ENCODE results near the gene HS3ST5. TPM values are rescaled to one million over a fixed set of nuclear protein-coding genes. Genes with fewer than 3 reads are reported as not detected.
A peak's percentile ranks its signal among the peaks of the same experiment; 100 is the strongest.

The HS3ST5 gene
- total RNA-seq, 1 donor, result not detected

DNA sequence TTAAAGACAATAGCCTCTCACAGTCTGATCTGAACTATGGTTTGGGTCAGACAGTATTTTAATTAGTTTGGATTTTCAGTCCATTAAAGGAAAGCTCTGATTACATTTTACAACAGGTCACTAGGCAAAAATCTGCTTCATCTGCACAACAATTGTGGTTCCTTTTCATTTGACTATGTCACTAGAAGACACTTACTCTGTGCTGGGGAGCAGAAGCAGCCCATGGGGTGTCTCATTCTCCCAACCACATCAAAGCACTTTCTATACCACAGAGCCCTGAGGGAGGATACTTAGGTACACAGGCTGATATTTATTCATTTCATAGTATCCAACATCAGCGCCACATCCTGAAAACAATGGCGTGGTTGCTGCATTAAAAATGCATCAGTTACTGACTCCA lies 335.3 kb downstream of the HS3ST5 start:
- H2AFZ ChIP-seq (ENCODE audit: low read length), result peak overlapping the region; percentile 62
- no peaks in the 10 kb centered on the region for H3K79me2 ChIP-seq (ENCODE audit: insufficient read depth, low read length)
- H3K36me3 ChIP-seq (ENCODE audit: insufficient read depth, low read length), result no peaks in the 10 kb centered on the region
- H3K27me3 ChIP-seq (ENCODE audit: insufficient read depth, low read length), result no peaks in the 10 kb centered on the region
- DNase-seq (ENCODE audit: insufficient read length, low spot score, missing footprints), result no peak
- TF ChIP-seq, protein P1, sequence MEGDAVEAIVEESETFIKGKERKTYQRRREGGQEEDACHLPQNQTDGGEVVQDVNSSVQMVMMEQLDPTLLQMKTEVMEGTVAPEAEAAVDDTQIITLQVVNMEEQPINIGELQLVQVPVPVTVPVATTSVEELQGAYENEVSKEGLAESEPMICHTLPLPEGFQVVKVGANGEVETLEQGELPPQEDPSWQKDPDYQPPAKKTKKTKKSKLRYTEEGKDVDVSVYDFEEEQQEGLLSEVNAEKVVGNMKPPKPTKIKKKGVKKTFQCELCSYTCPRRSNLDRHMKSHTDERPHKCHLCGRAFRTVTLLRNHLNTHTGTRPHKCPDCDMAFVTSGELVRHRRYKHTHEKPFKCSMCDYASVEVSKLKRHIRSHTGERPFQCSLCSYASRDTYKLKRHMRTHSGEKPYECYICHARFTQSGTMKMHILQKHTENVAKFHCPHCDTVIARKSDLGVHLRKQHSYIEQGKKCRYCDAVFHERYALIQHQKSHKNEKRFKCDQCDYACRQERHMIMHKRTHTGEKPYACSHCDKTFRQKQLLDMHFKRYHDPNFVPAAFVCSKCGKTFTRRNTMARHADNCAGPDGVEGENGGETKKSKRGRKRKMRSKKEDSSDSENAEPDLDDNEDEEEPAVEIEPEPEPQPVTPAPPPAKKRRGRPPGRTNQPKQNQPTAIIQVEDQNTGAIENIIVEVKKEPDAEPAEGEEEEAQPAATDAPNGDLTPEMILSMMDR (IDR thresholded peaks at IDR 0.05; ENCODE audit: extremely low read depth, low read depth, low read length), result no peak
- H3K27ac ChIP-seq (ENCODE audit: low read depth, low read length), result no peak overlapping the region
- H3K9me3 ChIP-seq (ENCODE audit: low read depth, low read length), result no peaks in the 10 kb centered on the region
- no peaks in the 10 kb centered on the region for H4K20me1 ChIP-seq (ENCODE audit: insufficient read depth, low read length)
- no peak overlapping the region for H3K4me3 ChIP-seq (ENCODE audit: insufficient read depth, low read length)
- peaks cover 10% of the 10 kb centered on the region for H3K4me1 ChIP-seq (ENCODE audit: insufficient read depth, low read length)
- peak overlapping the region; percentile 78 for H3K4me2 ChIP-seq (ENCODE audit: insufficient read depth, low read length)

Small RNAs within 50 kb of the gene (small RNA-seq; reads per million reads assigned to genes)
- not detected for gene RNA5SP213
